Tibial nerve (tissue), 3 donors: ENCODE measurements around the gene PRR13.

Experiments
- CTCF ChIP-seq, 5 experiments: fragments of 200-600 bp in 3 of 5; fragments of 450-650 bp in 2 of 5; sonication (generic) in 3 of 5; IDR thresholded peaks; one replicate each; pipeline ENCODE4 v1.5.1; 2016 to 2019; ENCODE audit warnings: antibody characterized with exemption in 5 of 5, mild to moderate bottlenecking in 3 of 5, moderate library complexity in 2 of 5
- POLR2A ChIP-seq, 2 donors: fragments of 450-650 bp; IDR thresholded peaks; one replicate each; pipeline ENCODE4 v1.6.1; 2017; ENCODE audit warnings: antibody characterized with exemption in 2 of 2, mild to moderate bottlenecking in 2 of 2, moderate library complexity in 2 of 2

- no peak for TF ChIP-seq CTCF (IDR thresholded peaks at IDR 0.05)
- no peak for TF ChIP-seq POLR2A (IDR thresholded peaks at IDR 0.05)
Observed at GRCh38 chr12:53461059-53461458, 19.5 kb downstream of the PRR13 start.
